ENCODE data around the gene TUT7. TPM values are rescaled to one million over a fixed set of nuclear protein-coding genes. Genes with fewer than 3 reads are reported as not detected.
"Not testable (repeated sequence)": the region's sequence is repeated elsewhere in the genome, so short reads cannot be mapped to it uniquely, and the experiment has no call there.

Gene TUT7
- 11.8 TPM for total RNA-seq
- long read RNA-seq, full-length matches to known transcripts = 1 of 3 reads
- long read RNA-seq, partial matches to known transcripts = 2 of 3 reads
- long read RNA-seq, other reads (novel, unspliced or antisense) = 0 of 3 reads

- ATAC-seq = peak; percentile 99
- peak; percentile 98 for DNase-seq (ENCODE audit: missing footprints)
- intact Hi-C loops (cut with DNase I) = no loop called here
Observed at GRCh38 chr9:86354011-86354817, at the start of gene TUT7. TSS of gene TUT7 (minus strand) at chr9:86354410. CDS start at chr9:86353199, 1,211 bp downstream.

- no peak for ATAC-seq
- intact Hi-C loops (cut with DNase I) = no loop called here
- DNase-seq (ENCODE audit: missing footprints) = no peak
Observed at GRCh38 chr9:86402591-86402990, 48.4 kb upstream of the TUT7 start.

GRCh38 chr9:86396412-86396811 is 42.2 kb upstream of the TUT7 start:
- intact Hi-C loops (cut with DNase I) = no loop called here
- ATAC-seq (no peak), DNase-seq (ENCODE audit: missing footprints) (no peak)

GRCh38 chr9:86390184-86390583 is 36.0 kb upstream of the TUT7 start:
- intact Hi-C loops (cut with DNase I); DNase-seq (ENCODE audit: missing footprints); ATAC-seq: not testable (repeated sequence)

GRCh38 chr9:86389628-86390027 is 35.4 kb upstream of the TUT7 start:
- intact Hi-C loops (cut with DNase I) = no loop called here
- ATAC-seq (no peak), DNase-seq (ENCODE audit: missing footprints) (no peak)

- intact Hi-C loops (cut with DNase I) = no loop called here
- no peak for ATAC-seq
Observed at GRCh38 chr9:86387376-86387775, 33.2 kb upstream of the TUT7 start.

GRCh38 chr9:86383000-86383399 is 28.8 kb upstream of the TUT7 start:
- DNase-seq (ENCODE audit: missing footprints); ATAC-seq; intact Hi-C loops (cut with DNase I): not testable (repeated sequence)

More at GRCh38 chr9:86387376-86387775, 33.2 kb upstream of the TUT7 start:
- DNase-seq (ENCODE audit: missing footprints) = no peak

GRCh38 chr9:86376016-86376415 is 21.8 kb upstream of the TUT7 start:
- ATAC-seq (no peak), DNase-seq (ENCODE audit: missing footprints) (no peak)
- intact Hi-C loops (cut with DNase I) = no loop called here

- no peak for ATAC-seq
- intact Hi-C loops (cut with DNase I) = no loop called here
- no peak for DNase-seq (ENCODE audit: missing footprints)
Observed at GRCh38 chr9:86369810-86370209, 15.6 kb upstream of the TUT7 start.

- intact Hi-C loops (cut with DNase I) = no loop called here
- no peak for ATAC-seq
- no peak for DNase-seq (ENCODE audit: missing footprints)
Observed at GRCh38 chr9:86368871-86369521, 14.8 kb upstream of the TUT7 start.

GRCh38 chr9:86361176-86361575 is 7.0 kb upstream of the TUT7 start:
- intact Hi-C loops (cut with DNase I) = no loop called here
- no peak for DNase-seq (ENCODE audit: missing footprints)
- ATAC-seq = no peak

- intact Hi-C loops (cut with DNase I) = no loop called here
- no peak for ATAC-seq
- DNase-seq (ENCODE audit: missing footprints) = no peak
Observed at GRCh38 chr9:86359151-86359879, 5.1 kb upstream of the TUT7 start.

GRCh38 chr9:86356871-86357866 is 3.0 kb upstream of the TUT7 start:
- intact Hi-C loops (cut with DNase I) = no loop called here
- no peak for DNase-seq (ENCODE audit: missing footprints)
- no peak for ATAC-seq

- DNase-seq (ENCODE audit: missing footprints) (no peak), ATAC-seq (no peak)
- intact Hi-C loops (cut with DNase I) = no loop called here
Observed at GRCh38 chr9:86355814-86356213, 1.6 kb upstream of the TUT7 start.

GRCh38 chr9:86354818-86355309 is 654 bp upstream of the TUT7 start:
- DNase-seq (ENCODE audit: missing footprints) = no peak
- ATAC-seq = no peak
- intact Hi-C loops (cut with DNase I) = no loop called here

GRCh38 chr9:86353655-86354010 is 577 bp downstream of the TUT7 start:
- ATAC-seq (no peak), DNase-seq (ENCODE audit: missing footprints) (no peak)
- intact Hi-C loops (cut with DNase I) = no loop called here

GRCh38 chr9:86352440-86353077 is 1.7 kb downstream of the TUT7 start:
- DNase-seq (ENCODE audit: missing footprints) = no peak
- ATAC-seq = no peak
- intact Hi-C loops (cut with DNase I) = no loop called here

GRCh38 chr9:86351880-86352279 is 2.3 kb downstream of the TUT7 start:
- intact Hi-C loops (cut with DNase I) = no loop called here
- ATAC-seq = no peak
- no peak for DNase-seq (ENCODE audit: missing footprints)
